GDM1 (cell line): ENCODE results near the gene GOSR1.
A peak's percentile ranks its signal among the peaks of the same experiment; 100 is the strongest.
"Not testable (repeated sequence)": the region's sequence is repeated elsewhere in the genome, so short reads cannot be mapped to it uniquely, and the experiment has no call there.

Experiments used
- DNase-seq: peaks from one replicate; lab custom pipeline; 2025; lab: John Stamatoyannopoulos, UW

The GOSR1 gene

GRCh38 chr17:30561766-30562165, 84.6 kb downstream of the GOSR1 start:
- not testable (repeated sequence) for DNase-seq

DNA sequence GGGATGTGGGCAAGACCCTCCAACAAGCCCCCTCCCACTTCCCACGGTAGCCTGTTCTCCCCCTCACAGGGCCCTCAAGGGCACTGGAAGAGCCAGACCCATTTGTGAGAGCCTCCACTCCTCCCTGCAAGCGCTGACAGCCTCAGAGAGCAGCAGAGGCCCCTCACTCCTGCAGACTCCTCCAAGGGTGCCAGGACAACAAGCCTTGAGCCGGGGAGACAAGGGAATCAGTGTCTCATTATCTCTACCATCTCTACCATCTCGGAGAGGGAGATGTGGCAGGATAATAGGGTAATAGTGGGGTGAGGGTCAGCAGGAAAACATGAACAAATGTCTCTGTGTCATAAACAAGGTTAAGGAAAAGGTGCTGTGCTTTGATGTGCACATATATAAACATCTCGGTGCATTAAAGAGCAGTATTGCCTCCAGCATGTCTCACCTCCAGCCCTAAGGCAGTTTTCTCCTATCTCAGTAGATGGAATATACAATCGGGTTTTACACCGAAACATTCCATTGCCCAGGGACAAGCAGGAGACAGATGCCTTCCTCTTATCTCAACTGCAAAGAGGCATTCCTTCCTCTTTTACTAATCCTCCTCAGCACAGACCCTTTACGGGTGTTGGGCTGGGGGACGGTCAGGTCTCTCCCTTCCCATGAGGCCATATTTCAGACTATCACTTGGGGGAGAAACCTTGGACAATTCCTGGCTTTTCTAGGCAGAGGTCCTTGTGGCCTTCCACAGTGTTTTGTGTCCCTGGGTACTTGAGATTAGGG, 86.1 kb downstream of the GOSR1 start:
- DNase-seq: not testable (repeated sequence)

DNA sequence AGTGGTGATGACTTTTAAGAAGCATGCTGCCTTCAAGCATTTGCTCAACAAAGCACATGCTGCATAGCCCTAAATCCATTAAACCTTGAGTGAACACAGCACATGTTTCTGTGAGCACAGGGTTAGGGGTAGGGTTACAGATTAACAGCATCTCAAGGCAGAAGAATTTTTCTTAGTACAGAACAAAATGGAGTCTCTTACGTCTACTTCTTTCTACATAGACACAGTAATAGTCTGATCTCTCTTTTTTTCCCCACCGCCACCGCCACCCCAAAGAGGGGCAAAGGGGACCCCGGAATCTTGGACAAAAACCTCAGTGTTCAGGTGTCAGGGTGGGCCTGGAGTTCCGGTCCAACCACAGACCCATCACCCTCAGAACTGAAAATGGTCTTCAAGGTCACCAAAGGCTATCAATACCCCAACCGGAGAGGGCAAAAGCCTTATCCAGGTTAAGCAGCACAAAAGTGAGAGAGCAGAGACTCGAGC, 86.7 kb downstream of the GOSR1 start:
- DNase-seq: not testable (repeated sequence)

GRCh38 chr17:30564422-30565072, 87.3 kb downstream of the GOSR1 start:
- peak; percentile 38 for DNase-seq

GRCh38 chr17:30565073-30565935, 88.1 kb downstream of the GOSR1 start:
- DNase-seq: no peak

DNA sequence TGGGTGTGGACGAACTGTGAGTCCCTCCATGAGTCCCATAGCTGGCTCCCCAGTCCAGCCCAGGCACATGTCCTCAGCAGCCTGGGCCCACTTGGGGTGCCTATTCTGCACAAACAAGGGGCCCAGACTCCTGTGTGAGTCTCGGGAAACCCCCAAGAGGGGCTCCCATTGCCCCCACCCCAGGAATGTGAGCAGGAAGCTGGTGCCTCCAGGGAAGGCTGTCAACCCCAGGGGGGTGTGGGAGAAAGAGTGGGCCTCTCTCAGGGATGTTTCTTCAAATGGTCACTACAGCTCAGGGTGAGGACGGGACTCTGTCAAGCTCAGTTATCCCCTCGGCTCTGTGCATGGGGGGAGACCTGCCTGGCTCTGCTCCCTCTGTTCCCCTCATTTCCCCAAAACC, 88.9 kb downstream of the GOSR1 start:
- not testable (repeated sequence) for DNase-seq

- not testable (repeated sequence) for DNase-seq
Observed at GRCh38 chr17:30566516-30567225, 89.5 kb downstream of the GOSR1 start.

DNA sequence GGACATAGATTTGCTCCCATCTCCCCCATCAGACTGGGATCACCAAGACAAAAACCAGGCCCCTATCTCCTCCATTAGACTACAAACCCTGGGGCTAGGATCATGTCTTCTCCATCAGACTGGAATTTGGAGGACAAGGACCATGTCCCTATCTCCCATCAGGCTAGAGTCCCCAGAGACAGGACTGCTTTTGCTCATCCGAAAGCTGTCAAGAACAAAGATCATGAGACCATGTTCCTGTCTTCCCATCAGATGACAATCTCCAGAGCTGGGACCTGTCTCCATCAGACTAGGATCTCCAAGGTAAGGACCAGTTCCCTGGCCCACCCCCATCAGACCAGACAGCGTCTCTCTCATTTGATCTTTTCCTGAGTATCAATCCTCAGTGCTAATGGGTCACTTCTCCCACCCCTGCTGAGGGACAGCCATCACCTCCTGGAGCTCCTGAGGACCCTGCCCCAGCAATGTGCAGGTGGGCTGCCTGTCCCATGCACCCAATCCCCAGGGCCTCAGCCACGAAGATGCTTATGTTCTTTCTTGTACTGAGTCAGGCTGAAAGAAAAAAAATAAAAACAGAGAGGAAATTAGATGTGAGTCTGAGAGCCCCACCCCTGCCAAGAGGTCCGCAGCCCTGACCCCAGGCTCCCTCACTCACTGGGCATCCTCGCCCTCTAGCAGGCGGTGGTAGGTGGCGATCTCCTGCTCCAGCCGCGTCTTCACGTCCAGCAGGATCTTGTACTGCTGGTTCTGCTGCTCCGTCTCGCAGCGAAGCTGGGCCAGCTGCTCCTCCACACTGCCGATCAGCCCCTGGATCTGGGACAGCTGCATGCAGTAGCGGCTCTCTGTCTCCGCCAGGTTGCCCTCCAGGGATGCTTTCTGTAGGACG, 90.3 kb downstream of the GOSR1 start:
- no peak for DNase-seq

DNA sequence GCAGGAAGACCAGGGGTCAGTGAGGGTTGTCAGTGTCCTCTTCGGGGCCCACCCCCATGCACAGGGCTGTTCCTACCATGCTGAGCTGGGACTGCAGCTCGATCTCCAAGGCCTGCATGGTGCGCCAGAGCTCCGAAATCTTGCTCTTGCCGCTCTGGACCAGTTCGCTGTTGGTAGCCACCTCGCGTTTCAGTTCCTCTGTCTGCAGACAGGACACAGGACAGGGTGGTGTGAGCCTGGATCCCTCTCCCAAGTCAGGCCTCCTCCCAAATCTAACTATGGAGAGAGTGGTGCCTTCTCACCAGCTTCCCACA, 90.9 kb downstream of the GOSR1 start:
- no peak for DNase-seq

DNA sequence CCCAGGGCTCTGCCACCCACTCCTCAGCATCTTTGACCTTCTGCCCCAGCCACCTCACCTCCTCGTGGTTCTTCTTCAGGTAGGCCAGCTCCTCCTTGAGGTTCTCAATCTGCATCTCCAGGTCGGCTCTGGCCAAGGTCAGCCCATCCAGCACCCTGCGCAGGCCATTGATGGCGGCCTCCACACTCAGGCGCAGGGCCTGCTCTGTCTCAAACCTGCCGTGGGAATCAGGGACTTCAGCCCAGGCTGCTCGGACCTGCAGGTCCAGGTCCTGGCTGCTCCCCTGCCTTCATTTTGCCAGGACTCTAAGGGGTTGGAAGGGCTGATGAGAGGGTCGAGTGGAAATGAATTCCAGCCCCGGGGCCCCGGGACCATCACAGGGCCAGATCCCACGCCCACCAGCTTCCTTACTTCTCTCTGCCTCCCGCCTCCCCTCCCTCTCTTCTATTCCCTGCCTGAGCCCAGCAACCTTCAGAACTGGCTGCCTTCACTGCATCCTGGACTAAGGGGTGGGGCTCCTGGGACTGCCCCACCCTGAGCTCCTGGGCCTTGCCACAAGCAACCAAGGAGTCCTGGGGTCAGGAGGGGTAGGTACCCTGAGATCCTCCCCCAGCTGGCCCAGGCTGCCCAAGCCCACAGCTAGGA, 92.4 kb downstream of the GOSR1 start:
- not testable (repeated sequence) for DNase-seq

DNA sequence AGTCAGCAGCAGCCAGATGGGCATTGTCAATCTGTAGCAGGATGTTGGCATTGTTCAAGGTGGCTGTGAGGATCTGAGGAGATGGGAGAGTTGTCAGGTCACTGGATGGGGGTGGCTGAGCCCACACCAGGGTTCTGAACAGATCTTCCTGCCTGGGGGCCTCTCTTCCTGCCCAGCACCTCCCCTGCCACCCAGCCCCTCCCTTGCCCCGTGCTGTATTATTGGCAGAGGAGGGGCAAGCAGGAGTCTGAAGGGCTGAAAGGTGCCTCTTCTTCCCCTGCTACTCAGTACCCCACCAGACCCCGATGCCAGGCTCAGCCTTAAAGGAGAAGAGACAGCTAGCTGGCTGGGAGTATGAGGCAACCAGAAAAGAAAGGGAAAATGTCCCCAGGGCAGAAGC, 93.0 kb downstream of the GOSR1 start:
- DNase-seq: no peak

- no peak for DNase-seq
Observed at GRCh38 chr17:30570596-30571265, 93.5 kb downstream of the GOSR1 start.

- DNase-seq: not testable (repeated sequence)
Observed at GRCh38 chr17:30571404-30571803, 94.2 kb downstream of the GOSR1 start.

- no peak for DNase-seq
Observed at GRCh38 chr17:30571921-30572320, 94.7 kb downstream of the GOSR1 start.

DNA sequence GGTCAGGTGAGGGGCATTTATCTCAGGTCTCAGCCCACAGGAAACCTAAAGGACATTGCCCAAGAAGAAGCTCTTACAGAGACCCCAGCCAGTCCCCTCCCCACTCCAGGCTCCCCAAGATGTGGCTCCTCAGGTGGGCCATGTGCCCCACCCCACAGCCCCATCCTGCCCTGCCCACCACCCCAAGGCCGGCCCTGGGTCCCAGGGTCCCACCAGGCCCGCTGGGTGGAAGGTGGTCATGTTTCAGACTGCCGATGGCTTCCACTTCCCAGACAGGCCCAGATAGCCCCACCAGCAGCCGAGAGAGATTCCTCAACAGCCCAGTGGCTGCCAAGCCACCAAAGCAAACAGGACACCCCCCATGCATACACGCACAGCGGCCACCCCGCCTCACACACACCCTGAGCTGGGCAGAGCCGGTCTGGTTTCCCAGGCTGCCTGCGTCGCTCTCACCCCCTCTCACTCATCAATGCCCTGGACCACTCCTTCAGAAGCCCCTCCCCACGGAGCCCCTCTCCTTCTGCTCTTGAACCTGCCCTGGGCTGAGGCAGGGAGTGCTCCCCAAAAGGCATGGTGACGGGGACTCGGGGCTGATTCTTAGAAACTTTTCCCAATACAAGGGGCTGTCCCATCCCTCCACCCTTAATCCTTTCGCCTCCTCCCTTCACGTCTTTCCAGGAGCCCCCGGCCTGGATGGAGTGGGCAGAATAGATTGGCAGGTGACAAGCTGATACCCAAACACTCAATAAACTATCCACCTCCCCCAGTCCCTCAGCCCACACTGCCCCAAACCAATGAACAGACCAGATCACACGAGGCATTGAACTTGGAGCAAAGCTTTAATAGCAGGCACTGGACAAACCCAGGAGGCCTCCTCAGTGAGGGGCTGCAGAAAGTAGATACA, 95.7 kb downstream of the GOSR1 start:
- DNase-seq: not testable (repeated sequence)

DNA sequence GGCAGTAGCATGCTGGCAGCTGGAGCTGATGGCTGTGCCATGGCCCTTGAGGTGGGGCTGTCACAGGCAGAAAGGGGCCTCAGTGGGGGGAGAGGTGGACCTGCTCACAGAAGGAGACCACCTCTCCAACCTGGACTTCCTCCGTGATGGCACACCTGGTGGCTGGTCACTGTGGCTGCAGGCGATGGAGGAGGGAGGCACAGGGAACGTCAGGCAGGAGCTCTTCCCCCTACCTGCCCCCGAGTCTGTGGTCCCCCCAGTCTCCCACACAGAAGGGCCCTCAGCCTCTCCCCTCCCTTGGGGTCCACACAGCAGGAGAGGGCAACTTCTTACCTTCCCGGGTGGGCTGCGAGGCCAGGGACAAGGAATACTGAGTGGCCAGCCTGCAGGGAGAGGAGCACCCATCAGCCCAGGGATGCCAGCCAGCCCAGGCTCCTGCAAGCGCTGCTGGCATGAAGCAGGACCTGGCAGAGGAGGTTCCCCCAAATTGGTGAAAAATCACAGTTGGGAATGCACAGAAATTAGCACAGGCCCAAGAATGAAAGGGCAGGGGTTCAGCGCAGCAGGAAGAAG, 96.5 kb downstream of the GOSR1 start:
- no peak for DNase-seq

- not testable (repeated sequence) for DNase-seq
Observed at GRCh38 chr17:30574309-30574708, 97.1 kb downstream of the GOSR1 start.

GRCh38 chr17:30574806-30575205, 97.6 kb downstream of the GOSR1 start:
- DNase-seq: not testable (repeated sequence)
